Suprapubic skin (tissue), 4 donors: Measurements from ENCODE around the gene GABARAPL2. TPM values are rescaled to one million over a fixed set of nuclear protein-coding genes. Genes with fewer than 3 reads are reported as not detected.

ENCODE experiments used
- DNase-seq, 2 donors: peaks; one replicate each; pipeline ENCODE4 v3.0.0-alpha.2; 2019; ENCODE audit warnings: low spot score in 2 of 2
- H3K27ac ChIP-seq: fragments of 200-600 bp; sonication (generic); one replicate; pipeline ENCODE4 v1.5.1; 2019
- H3K27me3 ChIP-seq: fragments of 200-600 bp; sonication (generic); one replicate; pipeline ENCODE4 v1.5.1; 2019
- H3K36me3 ChIP-seq: fragments of 200-600 bp; sonication (generic); one replicate; pipeline ENCODE4 v1.5.1; 2019
- H3K4me1 ChIP-seq: fragments of 200-600 bp; sonication (generic); one replicate; pipeline ENCODE4 v1.5.1; 2019
- H3K4me3 ChIP-seq: fragments of 200-600 bp; sonication (generic); one replicate; pipeline ENCODE4 v1.5.1; 2019; ENCODE audit warnings: mild to moderate bottlenecking
- H3K9me3 ChIP-seq: fragments of 200-600 bp; sonication (generic); one replicate; pipeline ENCODE4 v1.5.1; 2019
- EP300 ChIP-seq: sonication (generic); formaldehyde crosslinking; IDR thresholded peaks from one replicate; pipeline ENCODE4 v1.6.1; 2017; ENCODE audit warnings: antibody characterized with exemption
- POLR2A ChIP-seq, 2 donors: fragments of 450-650 bp; IDR thresholded peaks; one replicate each; pipeline ENCODE4 v1.6.1; 2017; ENCODE audit warnings: antibody characterized with exemption in 2 of 2, mild to moderate bottlenecking in 2 of 2, moderate library complexity in 2 of 2
- POLR2AphosphoS5 ChIP-seq, 3 donors: sonication (generic); formaldehyde crosslinking; IDR thresholded peaks; one replicate each; pipeline ENCODE4 v1.6.1; 2017; ENCODE audit warnings: antibody characterized with exemption in 3 of 3
- WGBS: methylation state at CpG from one replicate; pipeline ENCODE4 v1.1.5; 2018; 5-methylcytosine and 5-hydroxymethylcytosine counted together
- total RNA-seq, 4 donors: library from RNA; depleted of rRNA; stranded (reverse); fragments of >200 nt; gene quantifications; one replicate each; pipeline ENCODE4 v1.1.0, GENCODE V29; 2016
- TF ChIP-seq, protein P1 (sequence below), 2 donors: fragments of 200-600 bp in 1 of 2; fragments of 450-650 bp in 1 of 2; sonication (generic) in 1 of 2; IDR thresholded peaks; one replicate each; pipeline ENCODE4 v1.5.1; 2016 to 2019; ENCODE audit warnings: antibody characterized with exemption in 2 of 2, mild to moderate bottlenecking in 1 of 2, moderate library complexity in 1 of 2

GABARAPL2 gene
- total RNA-seq, 4 donors from 2014 or later: 76.2 to 135 (median 99.6) TPM

DNA sequence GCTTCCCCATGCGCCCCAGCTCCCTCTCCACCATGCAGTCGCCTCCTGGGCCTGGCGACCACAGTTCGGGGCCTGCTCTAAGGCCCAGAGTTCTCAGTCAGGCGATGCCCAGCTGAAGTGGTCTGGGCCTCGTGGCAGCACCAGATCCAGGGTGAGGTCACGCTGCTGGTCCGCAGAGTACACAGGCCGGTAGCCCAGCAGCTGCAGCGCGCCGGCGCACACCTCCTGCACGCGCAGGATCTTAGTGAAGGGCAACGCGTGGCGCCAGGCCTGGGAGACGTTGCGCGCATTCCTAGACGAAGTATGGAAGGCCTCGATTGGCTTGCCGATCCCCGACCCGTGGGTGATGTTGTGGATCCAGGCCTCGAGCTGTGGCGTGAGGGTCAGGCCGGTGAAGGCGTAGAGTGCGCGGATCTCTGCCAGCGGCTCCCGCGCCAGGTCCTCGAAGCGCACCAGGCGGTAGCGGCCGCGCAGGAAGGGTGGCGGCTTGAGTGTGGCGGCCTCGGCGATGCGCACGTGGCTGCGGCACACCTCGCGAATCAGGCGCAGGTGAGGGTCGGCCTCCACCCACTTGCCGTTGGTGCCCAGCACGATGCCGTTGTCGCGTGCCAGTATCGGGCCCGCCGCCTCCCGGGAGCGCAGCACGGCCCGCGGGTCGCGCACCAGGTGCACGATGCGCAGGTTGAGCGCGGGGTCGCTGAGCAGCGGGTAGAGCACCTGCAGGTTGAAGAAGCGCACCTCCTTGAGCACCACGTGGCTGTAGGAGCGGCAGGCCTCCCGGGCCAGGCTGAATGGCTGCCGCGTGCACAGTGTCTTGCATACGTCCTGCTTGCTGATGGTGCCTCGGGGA is 36.9 kb upstream of the GABARAPL2 start:
- TF ChIP-seq, protein P1, sequence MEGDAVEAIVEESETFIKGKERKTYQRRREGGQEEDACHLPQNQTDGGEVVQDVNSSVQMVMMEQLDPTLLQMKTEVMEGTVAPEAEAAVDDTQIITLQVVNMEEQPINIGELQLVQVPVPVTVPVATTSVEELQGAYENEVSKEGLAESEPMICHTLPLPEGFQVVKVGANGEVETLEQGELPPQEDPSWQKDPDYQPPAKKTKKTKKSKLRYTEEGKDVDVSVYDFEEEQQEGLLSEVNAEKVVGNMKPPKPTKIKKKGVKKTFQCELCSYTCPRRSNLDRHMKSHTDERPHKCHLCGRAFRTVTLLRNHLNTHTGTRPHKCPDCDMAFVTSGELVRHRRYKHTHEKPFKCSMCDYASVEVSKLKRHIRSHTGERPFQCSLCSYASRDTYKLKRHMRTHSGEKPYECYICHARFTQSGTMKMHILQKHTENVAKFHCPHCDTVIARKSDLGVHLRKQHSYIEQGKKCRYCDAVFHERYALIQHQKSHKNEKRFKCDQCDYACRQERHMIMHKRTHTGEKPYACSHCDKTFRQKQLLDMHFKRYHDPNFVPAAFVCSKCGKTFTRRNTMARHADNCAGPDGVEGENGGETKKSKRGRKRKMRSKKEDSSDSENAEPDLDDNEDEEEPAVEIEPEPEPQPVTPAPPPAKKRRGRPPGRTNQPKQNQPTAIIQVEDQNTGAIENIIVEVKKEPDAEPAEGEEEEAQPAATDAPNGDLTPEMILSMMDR (IDR thresholded peaks at IDR 0.05): no peak
- TF ChIP-seq EP300 (no peak), POLR2A (IDR thresholded peaks at IDR 0.05) (no peak), POLR2AphosphoS5 (IDR thresholded peaks at IDR 0.05) (no peak)
- DNase-seq: no peak
- H3K27me3 ChIP-seq: no peaks in the 10 kb centered on the region
- 91% methylated on average over 59 of the region's 81 CpGs for WGBS
- H3K4me1 ChIP-seq: no peaks in the 10 kb centered on the region
- H3K36me3 ChIP-seq: no peaks in the 10 kb centered on the region
- no peaks in the 10 kb centered on the region for H3K9me3 ChIP-seq
- H3K27ac ChIP-seq: no peak overlapping the region
- no peak overlapping the region for H3K4me3 ChIP-seq

DNA sequence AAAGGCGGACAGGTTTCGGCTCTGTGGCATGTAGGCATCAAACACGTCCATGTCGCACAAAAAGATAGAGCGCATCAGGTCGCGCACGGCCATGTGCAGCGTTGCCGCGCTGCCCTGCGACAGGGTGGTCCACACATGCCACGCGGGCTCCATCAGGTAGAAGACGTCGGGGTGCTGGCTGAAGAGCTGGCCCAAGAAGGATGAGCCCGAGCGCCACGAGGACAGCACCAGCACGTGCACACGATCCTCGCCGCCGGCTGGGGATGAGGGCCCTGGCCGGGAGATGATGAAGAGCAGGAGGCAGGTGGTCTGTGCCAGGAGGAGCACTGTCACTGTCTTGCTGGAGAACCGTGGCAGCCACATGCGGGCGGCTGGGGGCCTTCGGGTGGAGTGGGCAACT is 36.2 kb upstream of the GABARAPL2 start:
- TF ChIP-seq POLR2AphosphoS5 (IDR thresholded peaks at IDR 0.05) (no peak), EP300 (no peak), POLR2A (IDR thresholded peaks at IDR 0.05) (no peak)
- TF ChIP-seq, protein P1 (IDR thresholded peaks at IDR 0.05): no peak
- Histone ChIP-seq H3K4me3 (no peak overlapping the region), H3K27ac (no peak overlapping the region), H3K4me1 (no peaks in the 10 kb centered on the region), H3K27me3 (no peaks in the 10 kb centered on the region), H3K9me3 (no peaks in the 10 kb centered on the region), H3K36me3 (no peaks in the 10 kb centered on the region)
- no peak for DNase-seq
- 97% methylated on average over 27 of the region's 29 CpGs for WGBS

DNA sequence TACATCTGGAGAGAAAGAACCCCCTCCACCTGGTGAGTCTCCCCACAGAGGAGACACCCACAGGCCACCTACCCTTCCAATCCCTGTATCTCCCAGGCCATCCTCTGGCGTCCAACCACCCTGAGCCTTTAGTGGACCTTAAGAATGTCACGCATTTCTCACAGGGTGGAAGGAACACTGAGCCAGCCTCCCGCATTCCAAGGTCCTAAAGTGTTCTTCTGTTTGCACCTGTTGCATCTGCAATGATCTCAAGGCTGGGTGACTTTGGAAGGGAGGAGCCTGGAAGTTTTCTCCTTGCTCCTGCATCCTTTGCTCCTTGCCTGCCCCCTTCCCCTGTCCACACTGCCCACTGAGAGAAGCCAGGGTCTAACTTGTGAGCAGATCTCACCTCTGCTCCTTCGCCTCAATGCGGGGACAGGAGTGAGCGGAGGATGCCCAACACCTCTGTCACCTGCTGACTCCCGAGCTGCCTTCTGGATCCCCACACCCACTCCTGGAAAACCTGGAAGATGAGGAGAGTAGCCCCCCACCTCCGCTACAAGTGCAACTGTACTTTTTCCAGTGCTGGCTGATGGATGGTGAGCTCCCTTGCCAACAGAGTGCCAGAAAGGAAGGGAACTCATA is 33.9 kb upstream of the GABARAPL2 start:
- Histone ChIP-seq H3K9me3 (no peaks in the 10 kb centered on the region), H3K27me3 (no peaks in the 10 kb centered on the region), H3K27ac (no peak overlapping the region), H3K4me1 (no peaks in the 10 kb centered on the region), H3K4me3 (no peak overlapping the region), H3K36me3 (no peaks in the 10 kb centered on the region)
- DNase-seq: no peak
- TF ChIP-seq POLR2AphosphoS5 (IDR thresholded peaks at IDR 0.05): no peak
- TF ChIP-seq POLR2A (IDR thresholded peaks at IDR 0.05): no peak
- TF ChIP-seq, protein P1 (IDR thresholded peaks at IDR 0.05): no peak
- no peak for TF ChIP-seq EP300
- WGBS: 91% methylated on average over 8 of the region's 8 CpGs

DNA sequence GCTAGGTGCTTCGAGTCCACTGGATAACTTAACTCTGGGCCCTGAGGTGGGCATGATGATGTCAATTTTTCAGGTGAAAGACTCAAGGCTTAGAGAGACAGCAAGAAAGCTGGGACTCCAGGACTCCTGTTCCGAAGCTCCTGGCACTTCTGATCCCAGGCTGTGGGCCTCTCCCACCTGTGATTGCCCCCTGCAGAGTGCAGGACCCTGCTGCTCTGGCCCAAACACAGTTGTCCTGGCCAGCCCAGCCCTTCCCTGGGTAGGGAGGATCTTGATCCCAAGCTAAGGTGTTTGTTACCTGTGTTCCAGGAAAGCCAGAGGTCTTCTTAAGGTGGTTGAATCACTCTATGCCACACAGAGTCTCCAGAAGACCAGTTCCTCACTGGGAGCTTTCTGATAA is 33.4 kb upstream of the GABARAPL2 start:
- Histone ChIP-seq H3K36me3 (no peaks in the 10 kb centered on the region), H3K27ac (no peak overlapping the region), H3K9me3 (no peaks in the 10 kb centered on the region), H3K4me1 (no peaks in the 10 kb centered on the region), H3K27me3 (no peaks in the 10 kb centered on the region), H3K4me3 (no peak overlapping the region)
- TF ChIP-seq, protein P1 (IDR thresholded peaks at IDR 0.05): no peak
- TF ChIP-seq POLR2A (IDR thresholded peaks at IDR 0.05) (no peak), POLR2AphosphoS5 (IDR thresholded peaks at IDR 0.05) (no peak), EP300 (no peak)
- DNase-seq: no peak
- 86% methylated on average over 2 of the region's 2 CpGs for WGBS

DNA sequence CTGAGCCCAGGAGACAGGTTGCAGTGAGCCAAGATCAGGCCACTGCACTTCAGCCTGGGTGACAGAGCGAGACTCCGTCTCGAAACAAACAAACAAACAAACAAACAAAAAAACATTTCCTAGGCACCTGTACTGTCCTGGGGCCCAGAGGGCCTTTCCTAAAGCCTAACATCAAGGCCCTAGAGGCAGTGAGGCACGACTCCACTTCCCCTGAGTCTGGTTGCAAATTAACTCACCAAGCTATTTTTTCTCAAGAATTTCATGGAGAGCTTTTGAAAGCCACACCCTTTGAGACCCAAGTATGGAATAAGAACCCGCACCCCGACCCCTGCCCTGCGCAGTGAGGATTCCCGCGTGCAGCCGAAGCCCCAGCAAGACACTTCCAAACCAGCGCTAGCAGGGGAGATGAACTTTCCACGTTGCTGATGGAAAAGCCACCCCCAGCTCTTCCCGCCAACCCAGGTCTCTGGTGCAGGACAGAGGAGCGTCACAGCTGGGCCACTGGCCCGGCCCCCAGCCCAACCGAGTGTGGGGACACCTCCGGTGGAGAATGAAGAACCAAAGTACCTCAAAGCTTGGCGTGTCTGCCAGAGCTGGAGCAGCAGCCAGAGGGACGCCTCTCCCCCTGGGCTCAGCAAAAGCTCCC is 31.5 kb upstream of the GABARAPL2 start:
- no peaks in the 10 kb centered on the region for H3K9me3 ChIP-seq
- no peaks in the 10 kb centered on the region for H3K27me3 ChIP-seq
- H3K4me3 ChIP-seq: no peak overlapping the region
- DNase-seq: no peak
- H3K4me1 ChIP-seq: no peaks in the 10 kb centered on the region
- 91% methylated on average over 16 of the region's 19 CpGs for WGBS
- TF ChIP-seq EP300 (no peak), POLR2AphosphoS5 (IDR thresholded peaks at IDR 0.05) (no peak)
- H3K36me3 ChIP-seq: no peaks in the 10 kb centered on the region
- no peak overlapping the region for H3K27ac ChIP-seq
